ENCODE results near the gene FGF11.
"Not testable (repeated sequence)": the region's sequence is repeated elsewhere in the genome, so short reads cannot be mapped to it uniquely, and the experiment has no call there.

The FGF11 gene

DNA sequence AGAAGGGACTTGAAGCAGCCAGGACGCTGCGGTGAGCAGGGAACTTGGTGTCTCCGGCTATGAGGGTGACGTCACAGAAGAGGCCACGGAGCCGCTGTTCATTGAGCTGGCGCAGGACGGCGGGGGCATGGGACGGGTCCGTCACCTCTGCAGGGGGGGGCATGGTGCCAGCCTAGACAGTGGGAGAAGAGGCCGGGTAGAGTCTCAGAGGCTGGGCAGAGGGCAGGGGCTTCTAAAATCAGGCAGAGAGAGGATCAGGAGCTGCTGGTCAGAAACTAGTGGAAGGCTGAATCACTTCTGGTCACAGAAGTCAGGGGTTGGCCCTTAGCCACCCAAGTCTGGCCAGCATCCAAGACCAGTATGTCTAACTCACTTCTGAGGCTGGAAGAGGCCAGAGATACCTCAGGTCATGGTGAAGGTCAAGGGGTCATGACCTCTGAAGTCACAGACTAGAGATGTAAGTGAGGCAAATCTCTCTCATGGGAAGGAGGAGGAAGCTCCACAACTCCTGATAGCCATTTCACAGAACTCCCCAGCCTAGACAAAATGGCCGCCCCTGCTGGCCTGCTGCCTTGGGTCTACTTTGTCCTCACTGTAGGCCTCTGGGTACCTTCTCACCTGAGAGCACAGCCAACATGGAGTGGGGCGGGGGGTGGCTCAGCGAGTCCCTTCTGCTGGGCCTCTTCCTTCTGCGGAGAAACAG is 27.5 kb downstream of the FGF11 start:
- TF ChIP-seq, protein P1, sequence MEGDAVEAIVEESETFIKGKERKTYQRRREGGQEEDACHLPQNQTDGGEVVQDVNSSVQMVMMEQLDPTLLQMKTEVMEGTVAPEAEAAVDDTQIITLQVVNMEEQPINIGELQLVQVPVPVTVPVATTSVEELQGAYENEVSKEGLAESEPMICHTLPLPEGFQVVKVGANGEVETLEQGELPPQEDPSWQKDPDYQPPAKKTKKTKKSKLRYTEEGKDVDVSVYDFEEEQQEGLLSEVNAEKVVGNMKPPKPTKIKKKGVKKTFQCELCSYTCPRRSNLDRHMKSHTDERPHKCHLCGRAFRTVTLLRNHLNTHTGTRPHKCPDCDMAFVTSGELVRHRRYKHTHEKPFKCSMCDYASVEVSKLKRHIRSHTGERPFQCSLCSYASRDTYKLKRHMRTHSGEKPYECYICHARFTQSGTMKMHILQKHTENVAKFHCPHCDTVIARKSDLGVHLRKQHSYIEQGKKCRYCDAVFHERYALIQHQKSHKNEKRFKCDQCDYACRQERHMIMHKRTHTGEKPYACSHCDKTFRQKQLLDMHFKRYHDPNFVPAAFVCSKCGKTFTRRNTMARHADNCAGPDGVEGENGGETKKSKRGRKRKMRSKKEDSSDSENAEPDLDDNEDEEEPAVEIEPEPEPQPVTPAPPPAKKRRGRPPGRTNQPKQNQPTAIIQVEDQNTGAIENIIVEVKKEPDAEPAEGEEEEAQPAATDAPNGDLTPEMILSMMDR (IDR thresholded peaks at IDR 0.05; ENCODE audit: insufficient read depth, low read length, poor library complexity, severe bottlenecking) = no peak

DNA sequence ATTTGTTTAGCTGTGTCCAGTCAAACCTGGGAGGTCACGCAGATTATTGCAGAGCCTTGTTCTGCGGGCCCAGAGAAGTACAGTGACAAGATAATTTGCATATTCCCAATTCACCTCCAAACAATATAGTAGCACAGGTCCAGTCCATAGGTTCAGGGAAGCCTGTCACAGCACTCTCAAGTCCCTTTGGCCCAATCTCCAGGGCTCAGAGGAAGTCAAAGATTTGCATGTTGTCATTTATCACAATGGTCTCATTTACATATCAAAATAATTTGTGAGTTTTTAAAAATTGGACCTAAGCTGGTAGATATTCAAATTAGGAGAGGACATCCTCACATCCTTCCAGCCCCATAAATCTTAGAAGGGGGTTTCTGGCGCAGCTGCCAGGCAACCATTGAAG is 28.2 kb downstream of the FGF11 start:
- H3K27me3 ChIP-seq (replicated peaks; ENCODE audit: control insufficient read depth, insufficient read depth, low read length) = no peaks in the 10 kb centered on the region
- TF ChIP-seq, protein P1 (IDR thresholded peaks at IDR 0.05; ENCODE audit: insufficient read depth, low read length, poor library complexity, severe bottlenecking) = no peak
- H3K36me3 ChIP-seq (ENCODE audit: control insufficient read depth, insufficient read depth, low read length) = peaks cover 4% of the 10 kb centered on the region
- H3K4me3 ChIP-seq (replicated peaks; ENCODE audit: low read depth, low read length) = no peak overlapping the region
- no peak for DNase-seq (ENCODE audit: extremely low read depth, insufficient read length)

More for the DNA sequence above, 27.5 kb downstream of the FGF11 start:
- Histone ChIP-seq H3K27me3 (replicated peaks; ENCODE audit: control insufficient read depth, insufficient read depth, low read length) (no peaks in the 10 kb centered on the region), H3K4me3 (replicated peaks; ENCODE audit: low read depth, low read length) (no peak overlapping the region), H3K36me3 (ENCODE audit: control insufficient read depth, insufficient read depth, low read length) (peaks cover 4% of the 10 kb centered on the region)
- no peak for DNase-seq (ENCODE audit: extremely low read depth, insufficient read length)

DNA sequence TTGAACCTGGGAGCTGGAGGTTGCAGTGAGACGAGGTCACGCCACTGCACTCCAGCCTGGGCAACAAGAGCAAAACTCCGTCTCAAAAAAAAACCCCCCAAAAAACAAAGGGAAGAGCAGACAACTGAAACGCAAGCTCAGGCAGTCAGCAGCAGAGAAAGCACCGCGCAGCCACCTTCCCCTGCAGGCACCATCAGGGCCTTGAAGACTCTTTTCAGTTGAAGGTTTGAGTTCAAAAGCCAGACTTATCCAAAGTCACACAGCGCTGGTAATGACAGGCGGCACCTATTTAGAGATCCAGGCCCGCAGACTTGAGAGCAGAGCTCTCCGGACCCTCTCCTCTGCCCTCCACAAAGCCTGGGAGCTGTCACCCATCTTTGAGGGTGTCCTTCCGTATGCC is 29.0 kb downstream of the FGF11 start:
- no peak overlapping the region for H3K4me3 ChIP-seq (replicated peaks; ENCODE audit: low read depth, low read length)
- peaks cover 4% of the 10 kb centered on the region for H3K36me3 ChIP-seq (ENCODE audit: control insufficient read depth, insufficient read depth, low read length)
- DNase-seq (ENCODE audit: extremely low read depth, insufficient read length) = no peak
- TF ChIP-seq, protein P1 (IDR thresholded peaks at IDR 0.05; ENCODE audit: insufficient read depth, low read length, poor library complexity, severe bottlenecking) = no peak
- no peaks in the 10 kb centered on the region for H3K27me3 ChIP-seq (replicated peaks; ENCODE audit: control insufficient read depth, insufficient read depth, low read length)

DNA sequence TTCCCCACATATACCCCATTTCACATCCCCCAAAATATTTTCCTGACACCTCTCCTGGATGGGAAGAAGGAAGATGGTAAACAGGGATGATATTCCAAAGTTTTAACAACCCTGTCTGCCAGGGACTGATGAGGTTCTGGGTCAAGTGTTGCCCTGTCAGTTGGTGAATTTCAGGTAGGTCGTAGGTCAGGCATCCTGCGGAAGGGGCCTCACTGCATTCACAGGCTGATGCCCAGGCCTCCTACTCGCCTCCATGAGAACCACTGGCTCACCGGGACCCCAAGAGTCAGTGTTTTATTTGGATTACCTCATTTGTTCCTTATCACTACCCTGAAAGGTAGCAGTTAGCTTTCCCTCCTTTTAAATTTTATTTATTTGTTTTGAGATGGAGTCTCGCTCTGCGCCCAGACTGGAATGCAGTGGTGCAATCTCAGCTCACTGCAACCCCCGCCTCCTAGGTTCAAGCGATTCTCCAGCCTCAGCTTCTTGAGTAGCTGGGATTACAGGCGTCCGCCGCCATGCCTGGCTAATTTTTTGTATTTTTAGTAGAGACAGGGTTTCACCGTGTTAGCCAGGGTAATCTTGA is 29.6 kb downstream of the FGF11 start:
- H3K27me3 ChIP-seq (replicated peaks; ENCODE audit: control insufficient read depth, insufficient read depth, low read length) = no peaks in the 10 kb centered on the region
- peaks cover 4% of the 10 kb centered on the region for H3K36me3 ChIP-seq (ENCODE audit: control insufficient read depth, insufficient read depth, low read length)
- DNase-seq (ENCODE audit: extremely low read depth, insufficient read length) = no peak
- no peak overlapping the region for H3K4me3 ChIP-seq (replicated peaks; ENCODE audit: low read depth, low read length)
- TF ChIP-seq, protein P1 (IDR thresholded peaks at IDR 0.05; ENCODE audit: insufficient read depth, low read length, poor library complexity, severe bottlenecking) = no peak

DNA sequence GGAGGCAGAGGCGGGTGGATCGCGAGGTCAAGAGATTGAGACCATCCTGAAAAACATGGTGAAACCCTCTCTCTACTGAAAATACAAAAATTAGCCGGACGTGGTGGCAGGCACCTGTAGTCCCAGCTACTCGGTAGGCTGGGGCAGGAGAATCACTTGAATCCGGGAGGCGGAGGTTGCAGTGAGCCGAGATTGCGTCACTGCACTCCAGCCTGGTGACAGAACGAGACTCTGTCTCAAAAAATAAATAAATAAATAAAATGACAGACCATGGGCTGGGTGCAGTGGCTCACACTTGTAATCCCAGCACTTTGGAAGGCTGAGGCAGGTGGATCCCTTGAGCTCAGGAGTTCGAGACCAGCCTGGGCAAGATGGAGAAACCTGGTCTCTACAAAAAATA is 30.5 kb downstream of the FGF11 start:
- not testable (repeated sequence) for H3K36me3 ChIP-seq (ENCODE audit: control insufficient read depth, insufficient read depth, low read length); H3K27me3 ChIP-seq (replicated peaks; ENCODE audit: control insufficient read depth, insufficient read depth, low read length); DNase-seq (ENCODE audit: extremely low read depth, insufficient read length); H3K4me3 ChIP-seq (replicated peaks; ENCODE audit: low read depth, low read length)

DNA sequence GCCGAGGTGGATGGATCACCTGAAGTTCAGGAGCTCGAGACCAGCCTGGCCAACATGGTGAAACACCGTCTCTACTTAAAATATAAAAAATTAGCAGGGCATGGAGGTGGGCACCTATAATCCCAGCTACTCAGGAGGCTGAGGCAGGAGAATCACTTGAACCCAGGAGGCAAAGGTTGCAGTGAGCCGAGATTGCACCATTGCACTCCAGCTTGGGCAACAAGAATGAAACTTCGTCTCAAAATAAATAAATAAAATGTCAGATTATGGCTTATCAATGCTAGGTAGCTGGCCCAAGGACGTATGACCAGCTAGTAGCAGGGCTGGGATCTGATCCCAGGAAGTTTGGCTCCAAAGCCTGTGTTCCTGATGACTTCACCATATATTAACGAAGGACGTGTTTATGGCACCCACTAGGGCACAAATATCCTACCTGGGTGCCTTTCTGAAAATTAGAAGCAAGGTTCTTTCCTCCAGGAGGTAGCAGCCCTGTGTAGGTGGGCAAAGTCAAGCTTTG is 31.2 kb downstream of the FGF11 start:
- not testable (repeated sequence) for H3K27me3 ChIP-seq (replicated peaks; ENCODE audit: control insufficient read depth, insufficient read depth, low read length); DNase-seq (ENCODE audit: extremely low read depth, insufficient read length); H3K36me3 ChIP-seq (ENCODE audit: control insufficient read depth, insufficient read depth, low read length); H3K4me3 ChIP-seq (replicated peaks; ENCODE audit: low read depth, low read length)
